Hair follicle dermal papilla cell (primary cell): ENCODE data around the gene HBS1L. TPM values are rescaled to one million over a fixed set of nuclear protein-coding genes. Genes with fewer than 3 reads are reported as not detected.

ENCODE experiments used
- total RNA-seq: library from RNA; depleted of rRNA; stranded (reverse); fragments of >200 nt; gene quantifications from 2 replicates; pipeline ENCODE4 v1.2.3, GENCODE V29; 2012

The HBS1L gene
- total RNA-seq, result 98.7 and 120 TPM in 2 replicates

DNA sequence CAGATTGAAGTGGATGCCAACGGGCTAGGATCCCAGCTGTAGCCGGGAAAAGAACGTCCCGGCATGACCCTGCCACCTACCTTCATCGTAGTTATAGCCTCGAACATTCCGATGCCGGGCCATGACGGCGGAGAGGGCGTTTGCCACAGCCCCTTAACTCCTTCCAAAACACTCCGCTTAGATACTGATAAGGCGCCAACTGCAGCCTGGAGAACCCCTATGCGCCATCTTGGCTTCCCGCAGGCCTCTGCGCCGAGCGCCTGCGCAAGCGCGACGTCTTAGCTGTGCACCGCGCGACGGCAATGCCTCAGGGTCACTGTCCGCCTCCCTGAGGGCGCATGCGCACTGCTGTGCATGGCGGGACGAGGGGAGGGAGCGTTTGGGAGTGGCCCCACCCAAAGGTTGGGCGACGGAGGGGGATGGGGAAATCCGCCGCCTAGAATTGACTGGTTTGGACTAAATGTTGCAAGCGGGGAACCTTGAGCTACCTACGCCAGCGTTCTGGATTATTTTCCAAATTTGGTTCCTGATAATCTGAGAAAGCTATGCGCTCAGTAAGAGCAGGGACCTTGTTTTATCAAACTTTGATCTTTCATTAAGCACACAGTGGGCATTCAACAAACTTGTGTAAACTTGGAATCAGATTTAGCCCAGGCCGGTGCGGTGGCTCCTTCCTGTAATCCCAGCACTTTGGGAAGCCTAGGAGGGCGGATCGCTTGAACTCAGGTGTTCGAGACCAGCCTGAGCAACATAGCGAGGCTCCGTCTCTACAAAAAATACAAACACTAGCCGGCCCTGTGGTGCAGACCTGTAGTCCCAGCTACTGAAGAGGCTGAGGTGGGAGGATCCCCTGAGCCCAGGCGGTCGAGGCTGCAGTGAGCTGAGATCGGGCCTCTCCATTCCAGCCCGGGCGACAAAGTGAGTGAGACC, at the start of gene HBS1L:
Gene HBS1L (minus strand): TSS at position 254 of the 930 bp plus-strand sequence. CDS start 131 bp downstream, at position 123.

DNA sequence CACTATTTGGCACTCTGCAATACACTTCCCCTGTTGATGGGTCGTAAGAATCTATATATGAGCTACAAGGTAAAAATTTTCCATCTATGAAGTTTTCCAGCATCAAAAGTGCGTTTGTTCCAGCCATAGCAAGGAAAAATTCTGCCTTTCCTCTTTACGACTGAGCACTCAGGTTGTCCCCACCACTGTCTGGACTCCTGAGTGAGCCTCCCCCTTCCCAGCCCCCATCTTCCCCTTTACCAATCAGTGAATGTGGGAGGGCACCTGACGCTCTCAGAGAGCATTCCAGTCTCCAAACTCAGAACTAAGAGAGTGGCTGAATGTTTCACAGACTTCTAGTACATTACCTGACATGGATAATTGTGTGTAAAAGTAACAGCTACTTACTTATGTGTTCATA, 104.7 kb downstream of the HBS1L start, which contains the start of gene ALDH8A1:
Gene ALDH8A1 (minus strand): TSS at position 175 of the 400 bp plus-strand sequence. CDS start 48 bp downstream, at position 127.

Other genes starting within 250 kb of the HBS1L start
- 0.12 and 0.16 TPM in 2 replicates for gene ALDH8A1, start 104.7 kb downstream of the HBS1L start, total RNA-seq
- 0.16 and 0.85 TPM in 2 replicates for gene MYB, start 126.5 kb upstream of the HBS1L start, total RNA-seq